ENCODE measurements around the gene LCE1B. TPM values are rescaled to one million over a fixed set of nuclear protein-coding genes. Genes with fewer than 3 reads are reported as not detected.

The LCE1B gene
- total RNA-seq, 1 donor from 2014 or later: not detected

- no peaks in the 10 kb centered on the region for H3K4me1 Mint-ChIP-seq
- peaks cover 3% of the 10 kb centered on the region for H3K36me3 Mint-ChIP-seq
- H3K4me3 Mint-ChIP-seq: no peak within 1 kb of the TSS
- H3K9me3 Mint-ChIP-seq: peaks cover 62% of the 10 kb centered on the region
- no peak for TF ChIP-seq CTCF (IDR thresholded peaks at IDR 0.05; ENCODE audit: unreplicated experiment)
- no peak within 1 kb of the TSS for H3K27ac Mint-ChIP-seq
- no peak for DNase-seq (ENCODE audit: low spot score in 2 of 2, unreplicated experiment in 2 of 2)
- H3K27me3 Mint-ChIP-seq (ENCODE audit: low read depth): no peaks in the 10 kb centered on the region
These were observed 15.4 kb downstream of the LCE1B start, which contains the start of gene LCE1A for GRCh38 chr1:152827173-152827572. TSS of gene LCE1A (plus strand) at chr1:152827473. CDS start at chr1:152827473, 0 bp downstream.

- no peak for DNase-seq (ENCODE audit: low spot score in 2 of 2, unreplicated experiment in 2 of 2)
- H3K4me3 Mint-ChIP-seq: no peak overlapping the region
- H3K36me3 Mint-ChIP-seq: no peaks in the 10 kb centered on the region
- H3K27ac Mint-ChIP-seq: no peak overlapping the region
- no peak for TF ChIP-seq CTCF (IDR thresholded peaks at IDR 0.05; ENCODE audit: unreplicated experiment)
- peaks cover 50% of the 10 kb centered on the region for H3K9me3 Mint-ChIP-seq
- no peaks in the 10 kb centered on the region for H3K27me3 Mint-ChIP-seq (ENCODE audit: low read depth)
- no peaks in the 10 kb centered on the region for H3K4me1 Mint-ChIP-seq
These were observed 25.1 kb downstream of the LCE1B start for GRCh38 chr1:152836870-152837269.

GRCh38 chr1:152842556-152842955 is 30.8 kb downstream of the LCE1B start, which contains the start of gene LCE6A:
TSS of gene LCE6A (plus strand) at chr1:152842856. CDS start at chr1:152843521, 665 bp downstream.
- no peak within 1 kb of the TSS for H3K4me3 Mint-ChIP-seq
- H3K4me1 Mint-ChIP-seq: no peaks in the 10 kb centered on the region
- H3K9me3 Mint-ChIP-seq: peaks cover 60% of the 10 kb centered on the region
- H3K36me3 Mint-ChIP-seq: no peaks in the 10 kb centered on the region
- DNase-seq (ENCODE audit: low spot score in 2 of 2, unreplicated experiment in 2 of 2): no peak
- H3K27me3 Mint-ChIP-seq (ENCODE audit: low read depth): no peaks in the 10 kb centered on the region
- no peak within 1 kb of the TSS for H3K27ac Mint-ChIP-seq
- no peak for TF ChIP-seq CTCF (IDR thresholded peaks at IDR 0.05; ENCODE audit: unreplicated experiment)

- no peaks in the 10 kb centered on the region for H3K4me1 Mint-ChIP-seq
- H3K9me3 Mint-ChIP-seq: peaks cover 70% of the 10 kb centered on the region
- H3K27ac Mint-ChIP-seq: no peak overlapping the region
- no peaks in the 10 kb centered on the region for H3K36me3 Mint-ChIP-seq
- H3K27me3 Mint-ChIP-seq (ENCODE audit: low read depth): no peaks in the 10 kb centered on the region
- no peak for DNase-seq (ENCODE audit: low spot score in 2 of 2, unreplicated experiment in 2 of 2)
- no peak overlapping the region for H3K4me3 Mint-ChIP-seq
- no peak for TF ChIP-seq CTCF (IDR thresholded peaks at IDR 0.05; ENCODE audit: unreplicated experiment)
These were observed 43.9 kb downstream of the LCE1B start for GRCh38 chr1:152855661-152856060.

GRCh38 chr1:152858062-152858461 is 46.3 kb downstream of the LCE1B start:
- Mint-ChIP-seq H3K27ac (no peak overlapping the region), H3K4me1 (no peaks in the 10 kb centered on the region), H3K9me3 (peaks cover 71% of the 10 kb centered on the region), H3K27me3 (ENCODE audit: low read depth) (no peaks in the 10 kb centered on the region), H3K4me3 (no peak overlapping the region), H3K36me3 (no peaks in the 10 kb centered on the region)
- DNase-seq (ENCODE audit: low spot score in 2 of 2, unreplicated experiment in 2 of 2): no peak
- no peak for TF ChIP-seq CTCF (IDR thresholded peaks at IDR 0.05; ENCODE audit: unreplicated experiment)

GRCh38 chr1:152859696-152860095 is 47.9 kb downstream of the LCE1B start, which contains the start of gene LCE7A:
TSS of gene LCE7A (plus strand) at chr1:152859996. CDS start at chr1:152860698, 702 bp downstream.
- H3K4me3 Mint-ChIP-seq: no peak within 1 kb of the TSS
- TF ChIP-seq CTCF (IDR thresholded peaks at IDR 0.05; ENCODE audit: unreplicated experiment): no peak
- H3K36me3 Mint-ChIP-seq: no peaks in the 10 kb centered on the region
- no peak within 1 kb of the TSS for H3K27ac Mint-ChIP-seq
- DNase-seq (ENCODE audit: low spot score in 2 of 2, unreplicated experiment in 2 of 2): no peak
- no peaks in the 10 kb centered on the region for H3K4me1 Mint-ChIP-seq
- H3K27me3 Mint-ChIP-seq (ENCODE audit: low read depth): no peaks in the 10 kb centered on the region
- peaks cover 60% of the 10 kb centered on the region for H3K9me3 Mint-ChIP-seq

All from mesothelial cell of epicardium (in vitro differentiated cells).